ENCODE measurements around the gene PSME3IP1. TPM values are rescaled to one million over a fixed set of nuclear protein-coding genes. Genes with fewer than 3 reads are reported as not detected.
"Not testable (repeated sequence)": the region's sequence is repeated elsewhere in the genome, so short reads cannot be mapped to it uniquely, and the experiment has no call there.

The PSME3IP1 gene
- total and polyA plus RNA-seq, 5 donors: 57.8 to 68.7 (median 64.5) TPM

DNA sequence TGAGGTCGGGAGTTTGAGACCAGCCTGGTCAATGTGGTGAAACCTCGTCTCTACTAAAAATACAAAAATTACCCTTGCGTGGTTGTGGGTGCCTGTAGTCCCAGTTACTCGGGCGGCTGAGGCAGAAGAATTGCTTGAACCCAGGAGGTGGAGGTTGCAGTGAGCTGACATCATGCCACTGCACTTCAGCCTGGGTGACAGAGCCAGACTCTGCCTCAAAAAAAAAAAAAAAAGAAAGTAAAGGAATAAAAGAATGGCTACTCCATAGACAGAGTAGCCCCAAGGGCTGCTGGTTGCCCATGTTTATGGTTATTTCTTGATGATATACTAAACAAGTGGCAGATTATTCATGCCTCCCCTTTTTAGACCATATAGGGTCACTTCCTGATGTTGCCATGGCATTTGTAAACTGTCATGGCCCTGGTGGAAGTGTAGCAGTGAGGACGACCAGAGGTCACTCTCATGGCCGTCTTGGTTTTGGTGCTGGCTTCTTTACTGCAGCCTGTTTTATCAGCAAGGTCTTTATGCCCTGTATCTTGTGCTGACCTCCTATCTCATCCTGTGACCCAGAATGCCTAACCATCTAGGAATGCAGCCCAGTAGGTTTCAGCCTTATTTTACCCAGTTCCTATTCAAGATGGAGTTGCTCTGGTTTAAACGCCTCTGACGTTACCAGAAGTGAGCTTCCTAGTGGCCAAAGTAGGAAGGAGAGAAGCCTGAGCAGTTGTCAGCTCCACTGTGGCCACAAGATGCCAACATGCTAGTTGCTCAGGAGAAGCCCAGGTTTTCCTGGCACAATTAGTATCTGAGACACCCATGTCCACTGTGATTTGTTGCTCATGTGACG lies 76.4 kb downstream of the PSME3IP1 start:
- H3K27me3 ChIP-seq (ENCODE audit: control insufficient read depth, insufficient read depth); H3K27ac ChIP-seq (ENCODE audit: low read length); DNase-seq; ATAC-seq; H3K4me1 ChIP-seq (ENCODE audit: control insufficient read depth, insufficient read depth, low read length); intact Hi-C loops (cut with DNase I); H3K4me3 ChIP-seq (ENCODE audit: low read length); H3K9me3 ChIP-seq (ENCODE audit: control insufficient read depth, low read length): not testable (repeated sequence)
- WGBS: 86% methylated on average over 10 of the region's 10 CpGs

DNA sequence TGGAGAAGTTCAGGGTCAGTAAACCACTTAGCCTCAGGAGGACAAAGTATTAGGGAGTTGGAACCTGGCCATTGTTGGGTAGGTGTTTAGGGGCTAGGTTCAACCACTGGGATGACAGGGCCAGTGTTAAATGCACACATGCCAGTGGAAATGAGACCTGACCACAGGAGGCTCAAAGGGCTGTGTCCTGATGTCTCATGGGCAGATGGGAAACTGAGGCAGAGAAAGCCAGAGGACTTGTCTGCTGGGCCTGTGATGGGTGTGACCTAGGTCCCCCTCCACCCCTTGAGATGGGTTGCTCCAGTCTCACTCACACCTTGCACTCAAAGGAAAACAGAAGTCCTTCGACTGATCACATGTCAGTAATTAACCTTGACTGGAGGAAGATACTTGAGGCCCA lies 77.4 kb downstream of the PSME3IP1 start:
- 83% methylated on average over 1 of the region's 1 CpG for WGBS
- no peak overlapping the region for H3K4me3 ChIP-seq (ENCODE audit: low read length)
- DNase-seq: no peak
- H3K27ac ChIP-seq (ENCODE audit: low read length): no peak overlapping the region
- H3K27me3 ChIP-seq (ENCODE audit: control insufficient read depth, insufficient read depth): no peaks in the 10 kb centered on the region
- intact Hi-C loops (cut with DNase I): no loop called here
- H3K9me3 ChIP-seq (ENCODE audit: control insufficient read depth, low read length): no peaks in the 10 kb centered on the region
- H3K4me1 ChIP-seq (ENCODE audit: control insufficient read depth, insufficient read depth, low read length): peaks cover 2% of the 10 kb centered on the region
- no peak for ATAC-seq

DNA sequence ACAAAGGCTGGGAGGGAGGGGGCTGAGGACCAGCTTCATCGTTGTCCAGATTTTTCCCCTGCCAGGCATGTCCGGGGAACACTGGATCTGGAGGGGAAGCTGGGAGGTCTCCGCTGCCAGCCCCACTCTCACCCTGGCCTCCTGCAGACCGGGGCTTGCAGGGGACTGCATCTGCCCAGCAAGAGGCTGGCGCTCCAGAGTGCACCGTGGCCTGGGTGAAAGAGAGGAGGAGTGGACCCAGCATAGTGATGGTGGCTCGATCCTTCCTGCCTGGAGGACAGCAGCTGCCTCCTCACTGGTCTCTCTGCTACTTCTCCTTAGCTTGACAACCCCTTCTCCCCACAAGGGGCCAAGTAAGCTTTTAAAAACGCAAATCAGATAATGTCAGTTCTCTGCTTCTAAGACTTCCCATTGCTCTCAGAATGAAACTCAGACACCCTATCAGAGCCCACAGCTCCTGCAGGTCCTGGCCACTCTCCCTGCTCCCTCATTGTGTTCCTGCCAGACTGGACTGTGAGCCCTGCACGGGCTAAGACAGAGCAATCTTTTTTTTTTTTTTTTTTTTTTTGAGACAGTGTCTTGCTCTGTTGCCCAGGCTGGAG lies 78.4 kb downstream of the PSME3IP1 start:
- 57% methylated on average over 9 of the region's 9 CpGs for WGBS
- DNase-seq: no peak

DNA sequence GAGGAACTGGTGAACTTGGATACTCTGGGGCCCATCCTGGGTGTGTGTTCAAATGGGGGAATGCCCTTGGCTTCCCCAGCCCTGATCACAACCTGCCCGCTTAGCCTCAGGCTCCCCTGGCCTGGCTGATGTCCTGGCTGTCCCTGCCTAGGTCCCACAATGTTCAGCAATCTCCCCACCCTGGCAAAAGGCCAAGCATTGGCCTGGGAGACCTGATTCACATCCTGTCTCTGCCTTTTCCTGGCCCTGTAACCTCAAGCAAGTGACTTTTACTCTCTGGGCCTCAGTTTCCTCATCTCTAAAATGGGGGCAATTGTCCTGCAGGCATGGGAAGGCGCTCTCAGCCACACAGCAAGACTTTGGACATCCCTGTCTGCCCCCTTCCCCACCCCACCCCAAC lies 79.1 kb downstream of the PSME3IP1 start:
- ATAC-seq (peak; percentile 43 to 80), DNase-seq (peak; percentile 70 to 79 (median 78))
- WGBS: 89% methylated on average over 2 of the region's 2 CpGs
- no peaks in the 10 kb centered on the region for H3K9me3 ChIP-seq (ENCODE audit: control insufficient read depth, low read length)
- H3K27me3 ChIP-seq (ENCODE audit: control insufficient read depth, insufficient read depth): no peaks in the 10 kb centered on the region
- peaks cover 2% of the 10 kb centered on the region for H3K4me1 ChIP-seq (ENCODE audit: control insufficient read depth, insufficient read depth, low read length)
- no peak overlapping the region for H3K4me3 ChIP-seq (ENCODE audit: low read length)
- no peak overlapping the region for H3K27ac ChIP-seq (ENCODE audit: low read length)
- intact Hi-C loops (cut with DNase I): no loop called here

More for the DNA sequence above, 78.4 kb downstream of the PSME3IP1 start:
- H3K4me1 ChIP-seq (ENCODE audit: control insufficient read depth, insufficient read depth, low read length): peaks cover 2% of the 10 kb centered on the region
- H3K27ac ChIP-seq (ENCODE audit: low read length): no peak overlapping the region
- H3K4me3 ChIP-seq (ENCODE audit: low read length): no peak overlapping the region
- intact Hi-C loops (cut with DNase I): no loop called here
- no peaks in the 10 kb centered on the region for H3K27me3 ChIP-seq (ENCODE audit: control insufficient read depth, insufficient read depth)
- H3K9me3 ChIP-seq (ENCODE audit: control insufficient read depth, low read length): no peaks in the 10 kb centered on the region
- ATAC-seq: no peak

DNA sequence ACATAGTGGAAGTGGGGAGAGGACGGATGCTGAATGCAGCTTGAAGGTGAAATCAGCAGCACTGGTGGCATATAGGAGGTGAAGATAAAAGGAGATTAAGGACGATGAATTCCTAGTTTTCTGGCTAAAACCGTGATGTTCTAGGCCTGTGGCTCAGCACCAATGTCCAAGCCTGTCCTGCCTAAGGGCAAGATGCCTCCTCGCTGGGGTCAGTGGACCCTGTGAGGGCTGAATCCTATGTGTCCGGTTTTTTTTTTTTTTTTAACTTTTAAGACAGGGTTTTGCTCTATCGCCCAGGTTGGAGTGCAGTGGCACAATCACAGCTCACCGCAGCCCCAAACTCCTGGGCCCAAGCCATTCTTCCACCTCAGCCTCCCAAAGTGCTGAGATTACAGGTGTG lies 80.7 kb downstream of the PSME3IP1 start:
- no peak for DNase-seq
- ATAC-seq: no peak
- Histone ChIP-seq H3K9me3 (ENCODE audit: control insufficient read depth, low read length) (no peaks in the 10 kb centered on the region), H3K27ac (ENCODE audit: low read length) (no peak overlapping the region), H3K4me1 (ENCODE audit: control insufficient read depth, insufficient read depth, low read length) (peaks cover 2% of the 10 kb centered on the region), H3K27me3 (ENCODE audit: control insufficient read depth, insufficient read depth) (no peaks in the 10 kb centered on the region), H3K4me3 (ENCODE audit: low read length) (no peak overlapping the region)
- intact Hi-C loops (cut with DNase I): no loop called here
- WGBS: 85% methylated on average over 7 of the region's 7 CpGs

DNA sequence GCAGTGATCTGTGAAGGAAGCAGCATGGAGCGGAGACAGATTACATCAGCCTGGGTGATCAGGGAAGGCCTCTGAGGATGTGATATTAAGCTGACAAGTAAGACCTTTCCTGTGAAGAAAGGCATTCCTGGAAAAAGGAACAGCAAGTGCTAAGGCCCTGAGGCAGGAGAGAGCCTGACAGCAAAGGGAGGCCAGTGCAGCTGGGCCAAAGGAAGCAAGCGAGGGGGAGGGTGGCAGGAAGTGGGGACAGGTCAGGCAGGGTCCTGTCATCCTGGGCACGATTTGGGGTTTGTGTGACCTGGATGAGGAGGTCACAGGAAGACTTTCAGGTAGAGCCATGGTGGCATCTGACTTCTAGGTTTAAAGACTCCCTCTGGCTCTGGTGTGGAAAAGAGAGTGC lies 81.1 kb downstream of the PSME3IP1 start:
- H3K27ac ChIP-seq (ENCODE audit: low read length): no peak overlapping the region
- ATAC-seq (no peak), DNase-seq (no peak)
- 62% methylated on average over 3 of the region's 3 CpGs for WGBS
- intact Hi-C loops (cut with DNase I): no loop called here
- no peak overlapping the region for H3K4me3 ChIP-seq (ENCODE audit: low read length)
- no peaks in the 10 kb centered on the region for H3K9me3 ChIP-seq (ENCODE audit: control insufficient read depth, low read length)
- H3K4me1 ChIP-seq (ENCODE audit: control insufficient read depth, insufficient read depth, low read length): peaks cover 2% of the 10 kb centered on the region
- no peaks in the 10 kb centered on the region for H3K27me3 ChIP-seq (ENCODE audit: control insufficient read depth, insufficient read depth)

DNA sequence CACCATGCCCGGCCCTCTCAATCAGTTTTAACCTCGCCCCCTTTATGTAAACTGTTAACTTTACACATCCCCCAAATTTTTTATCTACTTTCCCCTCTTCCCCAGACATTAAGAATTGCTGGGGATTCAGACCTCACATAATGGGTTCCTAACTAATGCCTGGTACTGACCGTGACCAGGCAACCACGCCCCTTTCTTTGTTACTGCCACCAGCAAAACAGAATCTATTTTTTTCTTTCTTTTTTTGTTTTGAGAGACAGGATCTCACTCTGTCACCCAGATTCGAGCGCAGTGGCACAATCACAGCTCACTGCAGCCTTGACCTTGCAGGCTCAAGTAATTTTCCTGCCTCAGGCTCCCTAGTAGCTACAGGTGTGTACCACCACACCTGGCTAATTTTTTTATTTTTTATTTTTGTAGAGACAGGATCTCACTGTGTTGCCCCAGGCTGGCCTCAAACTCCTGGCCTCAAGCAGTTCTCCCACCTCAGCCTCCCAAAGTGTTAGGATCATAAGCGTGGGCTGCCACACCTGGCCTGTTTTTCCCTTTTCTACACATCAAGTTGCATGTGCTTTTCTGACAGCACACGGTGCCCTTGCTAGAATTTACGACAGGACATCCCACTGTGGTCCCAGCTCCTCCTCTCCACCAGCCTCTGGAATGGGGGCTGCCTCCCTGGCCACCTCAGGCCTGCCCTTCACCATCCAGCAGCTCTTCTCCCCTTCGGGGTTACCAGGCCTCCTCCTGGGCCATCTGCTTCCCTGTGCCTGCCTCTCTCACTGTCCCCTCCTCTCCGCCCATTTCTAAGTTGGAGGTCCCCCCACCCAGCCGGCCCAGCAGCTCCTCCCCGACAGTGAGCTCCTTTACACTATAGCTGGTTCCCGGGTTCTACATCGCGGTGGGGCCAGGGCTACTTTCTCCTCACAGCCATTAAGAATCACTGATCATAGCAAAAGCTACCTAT lies 82.7 kb downstream of the PSME3IP1 start:
- WGBS: 79% methylated on average over 16 of the region's 16 CpGs
- DNase-seq: no peak

More for the DNA sequence above, 82.7 kb downstream of the PSME3IP1 start:
- no peak overlapping the region for H3K4me3 ChIP-seq (ENCODE audit: low read length)
- no peaks in the 10 kb centered on the region for H3K9me3 ChIP-seq (ENCODE audit: control insufficient read depth, low read length)
- peaks cover 2% of the 10 kb centered on the region for H3K4me1 ChIP-seq (ENCODE audit: control insufficient read depth, insufficient read depth, low read length)
- H3K27me3 ChIP-seq (ENCODE audit: control insufficient read depth, insufficient read depth): no peaks in the 10 kb centered on the region
- no peak overlapping the region for H3K27ac ChIP-seq (ENCODE audit: low read length)
- intact Hi-C loops (cut with DNase I): no loop called here
- ATAC-seq: no peak

Other genes with a start within 250 kb of the PSME3IP1 start
- under 1 TPM in 2 of 4 donors, not detected in 2; 0.46 to 0.59 TPM for gene CETP, start 224.1 kb downstream of the PSME3IP1 start, total RNA-seq
- 0.34 TPM for gene CETP, start 224.1 kb downstream of the PSME3IP1 start, polyA plus RNA-seq
- 10 to 100 TPM in 2 of 4 donors, 1 to 10 TPM in 2; 7.9 to 25.0 (median 13.1) TPM for gene NLRC5, start 196.5 kb downstream of the PSME3IP1 start, total RNA-seq
- 8.2 TPM for gene NLRC5, start 196.5 kb downstream of the PSME3IP1 start, polyA plus RNA-seq
- 10 to 100 TPM; 13.4 to 16.3 (median 13.6) TPM for gene CPNE2, start 93.5 kb downstream of the PSME3IP1 start, total RNA-seq
- 24.7 TPM for gene CPNE2, start 93.5 kb downstream of the PSME3IP1 start, polyA plus RNA-seq
- 10 to 100 TPM; 13.7 to 21.1 (median 17.4) TPM for gene RSPRY1, start 290 bp upstream of the PSME3IP1 start, total RNA-seq
- 7.3 TPM for gene RSPRY1, start 290 bp upstream of the PSME3IP1 start, polyA plus RNA-seq
- gene ARL2BP, start 59.2 kb upstream of the PSME3IP1 start, total RNA-seq: 10 to 100 TPM; 44.8 to 58.4 (median 52.0) TPM
- 51.6 TPM for gene ARL2BP, start 59.2 kb upstream of the PSME3IP1 start, polyA plus RNA-seq
- 10 to 100 TPM in 3 of 4 donors, 1 to 10 TPM in 1; 6.3 to 13.8 (median 11.0) TPM for gene PLLP, start 98.6 kb upstream of the PSME3IP1 start, total RNA-seq
- 11.8 TPM for gene PLLP, start 98.6 kb upstream of the PSME3IP1 start, polyA plus RNA-seq
- under 1 TPM in 1 of 4 donors, not detected in 3; 0.11 TPM for gene CCL22, start 172.7 kb upstream of the PSME3IP1 start, total RNA-seq
- not detected for gene CCL22, start 172.7 kb upstream of the PSME3IP1 start, polyA plus RNA-seq
- gene CX3CL1, start 186.5 kb upstream of the PSME3IP1 start, total RNA-seq: 10 to 100 TPM in 2 of 4 donors, 1 to 10 TPM in 2; 8.2 to 14.2 (median 10.5) TPM
- 22.9 TPM for gene CX3CL1, start 186.5 kb upstream of the PSME3IP1 start, polyA plus RNA-seq
- gene CCL17, start 218.7 kb upstream of the PSME3IP1 start, total RNA-seq: not detected
- gene CCL17, start 218.7 kb upstream of the PSME3IP1 start, polyA plus RNA-seq: not detected